Activated naive CD8-positive, alpha-beta T cell (primary cell): ENCODE measurements around the gene PARD3B.

Experiments
- H3K27ac Mint-ChIP-seq: one replicate; pipeline ENCODE4 v1.8.0; 2021; ENCODE audit warnings: mixed read lengths
- H3K27me3 Mint-ChIP-seq: one replicate; pipeline ENCODE4 v1.8.0; 2021; ENCODE audit warnings: mixed read lengths
- H3K36me3 Mint-ChIP-seq: one replicate; pipeline ENCODE4 v1.8.0; 2021; ENCODE audit warnings: mixed read lengths
- H3K4me1 Mint-ChIP-seq: one replicate; pipeline ENCODE4 v1.8.0; 2021; ENCODE audit warnings: low read depth, mixed read lengths
- H3K4me3 Mint-ChIP-seq: one replicate; pipeline ENCODE4 v1.8.0; 2021; ENCODE audit warnings: mild to moderate bottlenecking, mixed read lengths
- H3K9me3 Mint-ChIP-seq: one replicate; pipeline ENCODE4 v1.8.0; 2021; ENCODE audit warnings: low read depth, mixed read lengths

The PARD3B gene, protein sequence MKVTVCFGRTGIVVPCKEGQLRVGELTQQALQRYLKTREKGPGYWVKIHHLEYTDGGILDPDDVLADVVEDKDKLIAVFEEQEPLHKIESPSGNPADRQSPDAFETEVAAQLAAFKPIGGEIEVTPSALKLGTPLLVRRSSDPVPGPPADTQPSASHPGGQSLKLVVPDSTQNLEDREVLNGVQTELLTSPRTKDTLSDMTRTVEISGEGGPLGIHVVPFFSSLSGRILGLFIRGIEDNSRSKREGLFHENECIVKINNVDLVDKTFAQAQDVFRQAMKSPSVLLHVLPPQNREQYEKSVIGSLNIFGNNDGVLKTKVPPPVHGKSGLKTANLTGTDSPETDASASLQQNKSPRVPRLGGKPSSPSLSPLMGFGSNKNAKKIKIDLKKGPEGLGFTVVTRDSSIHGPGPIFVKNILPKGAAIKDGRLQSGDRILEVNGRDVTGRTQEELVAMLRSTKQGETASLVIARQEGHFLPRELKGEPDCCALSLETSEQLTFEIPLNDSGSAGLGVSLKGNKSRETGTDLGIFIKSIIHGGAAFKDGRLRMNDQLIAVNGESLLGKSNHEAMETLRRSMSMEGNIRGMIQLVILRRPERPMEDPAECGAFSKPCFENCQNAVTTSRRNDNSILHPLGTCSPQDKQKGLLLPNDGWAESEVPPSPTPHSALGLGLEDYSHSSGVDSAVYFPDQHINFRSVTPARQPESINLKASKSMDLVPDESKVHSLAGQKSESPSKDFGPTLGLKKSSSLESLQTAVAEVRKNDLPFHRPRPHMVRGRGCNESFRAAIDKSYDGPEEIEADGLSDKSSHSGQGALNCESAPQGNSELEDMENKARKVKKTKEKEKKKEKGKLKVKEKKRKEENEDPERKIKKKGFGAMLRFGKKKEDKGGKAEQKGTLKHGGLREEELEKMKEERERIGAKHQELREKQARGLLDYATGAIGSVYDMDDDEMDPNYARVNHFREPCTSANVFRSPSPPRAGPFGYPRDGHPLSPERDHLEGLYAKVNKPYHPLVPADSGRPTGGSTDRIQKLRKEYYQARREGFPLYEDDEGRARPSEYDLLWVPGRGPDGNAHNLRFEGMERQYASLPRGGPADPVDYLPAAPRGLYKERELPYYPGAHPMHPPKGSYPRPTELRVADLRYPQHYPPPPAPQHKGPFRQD (N-terminal part only)

GRCh38 chr2:204544961-204545860 lies at the start of gene PARD3B:
PARD3B (plus strand) TSS chr2:204545475; CDS start chr2:204546000, 525 bp downstream.
- H3K9me3 Mint-ChIP-seq, result no peaks in the 10 kb centered on the region
- H3K27ac Mint-ChIP-seq, result peak within 1 kb of the TSS; percentile 46
- H3K4me1 Mint-ChIP-seq, result peaks cover 13% of the 10 kb centered on the region
- H3K4me3 Mint-ChIP-seq, result peak within 1 kb of the TSS; percentile 90
- no peaks in the 10 kb centered on the region for H3K36me3 Mint-ChIP-seq
- peaks cover 15% of the 10 kb centered on the region for H3K27me3 Mint-ChIP-seq

- Mint-ChIP-seq H3K4me1 (no peaks in the 10 kb centered on the region), H3K27me3 (peaks cover 1% of the 10 kb centered on the region), H3K27ac (no peak overlapping the region), H3K36me3 (no peaks in the 10 kb centered on the region), H3K4me3 (no peak overlapping the region), H3K9me3 (no peaks in the 10 kb centered on the region)
These were observed 48.5 kb upstream of the PARD3B start for GRCh38 chr2:204496779-204497178.

GRCh38 chr2:204497855-204498254 lies 47.4 kb upstream of the PARD3B start:
- H3K27ac Mint-ChIP-seq, result no peak overlapping the region
- no peaks in the 10 kb centered on the region for H3K4me1 Mint-ChIP-seq
- H3K27me3 Mint-ChIP-seq, result peaks cover 1% of the 10 kb centered on the region
- no peak overlapping the region for H3K4me3 Mint-ChIP-seq
- H3K9me3 Mint-ChIP-seq, result no peaks in the 10 kb centered on the region
- no peaks in the 10 kb centered on the region for H3K36me3 Mint-ChIP-seq

DNA sequence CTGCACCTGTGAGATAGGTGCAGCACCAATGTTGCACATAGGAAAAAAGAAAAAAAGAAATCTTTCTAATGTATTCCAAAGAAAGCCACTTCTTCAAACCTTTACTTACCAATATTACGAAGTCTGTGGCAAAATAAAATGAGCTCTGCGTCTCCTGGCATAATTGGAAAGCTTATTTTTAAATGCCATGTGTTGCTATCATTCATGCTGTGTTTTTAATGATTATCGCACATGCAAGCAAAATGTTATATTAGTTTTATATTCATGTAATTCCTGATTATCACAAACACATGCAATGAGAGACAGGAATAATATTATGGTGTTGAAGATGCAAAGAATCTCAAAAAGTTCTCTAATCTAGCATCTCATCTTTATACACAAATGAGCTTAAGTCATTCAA lies 47.0 kb upstream of the PARD3B start:
- H3K9me3 Mint-ChIP-seq, result no peaks in the 10 kb centered on the region
- no peak overlapping the region for H3K4me3 Mint-ChIP-seq
- H3K27ac Mint-ChIP-seq, result no peak overlapping the region
- no peaks in the 10 kb centered on the region for H3K4me1 Mint-ChIP-seq
- H3K36me3 Mint-ChIP-seq, result no peaks in the 10 kb centered on the region
- peaks cover 1% of the 10 kb centered on the region for H3K27me3 Mint-ChIP-seq

- Mint-ChIP-seq H3K4me1 (no peaks in the 10 kb centered on the region), H3K36me3 (no peaks in the 10 kb centered on the region), H3K9me3 (no peaks in the 10 kb centered on the region), H3K27me3 (no peaks in the 10 kb centered on the region), H3K4me3 (no peak overlapping the region), H3K27ac (no peak overlapping the region)
These were observed 41.4 kb upstream of the PARD3B start for GRCh38 chr2:204503869-204504268.

GRCh38 chr2:204504594-204504993 lies 40.7 kb upstream of the PARD3B start:
- Mint-ChIP-seq H3K4me1 (no peaks in the 10 kb centered on the region), H3K4me3 (no peak overlapping the region), H3K36me3 (no peaks in the 10 kb centered on the region), H3K27me3 (no peaks in the 10 kb centered on the region), H3K27ac (no peak overlapping the region), H3K9me3 (no peaks in the 10 kb centered on the region)

DNA sequence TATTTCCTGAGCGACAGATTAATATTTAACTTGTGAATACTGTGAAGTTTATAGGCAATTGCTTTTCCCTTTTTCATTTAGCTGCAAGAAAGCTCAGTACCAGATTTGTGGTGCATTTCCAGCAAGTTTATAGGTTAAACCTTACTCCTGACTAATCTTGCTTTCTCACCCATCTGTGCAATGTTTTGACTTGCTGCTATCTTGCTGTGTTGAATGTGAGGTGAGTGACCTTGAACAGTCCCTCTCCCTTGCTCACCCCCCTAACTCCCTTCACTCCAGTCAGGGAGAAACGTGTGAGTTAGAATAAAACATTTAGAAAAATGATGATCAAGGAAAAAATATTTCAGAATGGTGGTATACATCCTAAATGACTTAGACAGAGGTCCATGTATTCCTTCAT lies 39.8 kb upstream of the PARD3B start:
- Mint-ChIP-seq H3K4me3 (no peak overlapping the region), H3K9me3 (no peaks in the 10 kb centered on the region), H3K27ac (no peak overlapping the region), H3K36me3 (no peaks in the 10 kb centered on the region), H3K4me1 (no peaks in the 10 kb centered on the region), H3K27me3 (no peaks in the 10 kb centered on the region)

- Mint-ChIP-seq H3K4me3 (no peak overlapping the region), H3K27ac (no peak overlapping the region), H3K36me3 (no peaks in the 10 kb centered on the region), H3K9me3 (no peaks in the 10 kb centered on the region), H3K4me1 (no peaks in the 10 kb centered on the region), H3K27me3 (no peaks in the 10 kb centered on the region)
These were observed 39.3 kb upstream of the PARD3B start for GRCh38 chr2:204505946-204506345.

DNA sequence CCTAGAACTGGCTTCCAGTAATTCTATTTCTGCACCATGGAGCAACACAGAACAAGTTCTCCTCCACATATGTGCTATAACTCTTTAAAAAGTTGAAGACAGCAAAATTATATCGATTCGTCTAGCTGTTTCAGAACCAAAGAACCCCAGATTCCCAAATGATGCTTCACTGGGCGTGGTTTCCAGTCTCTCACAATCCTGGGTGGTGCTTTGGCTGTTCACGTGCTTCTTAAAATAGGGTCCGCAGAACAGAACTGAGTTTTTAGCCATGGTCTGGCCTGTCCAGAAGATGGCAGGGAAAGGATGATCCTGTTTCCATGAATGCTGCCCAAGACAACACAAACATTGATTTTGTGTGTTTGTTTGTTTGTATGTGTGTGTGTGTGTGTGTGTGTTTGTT lies 37.6 kb upstream of the PARD3B start:
- no peak overlapping the region for H3K27ac Mint-ChIP-seq
- no peaks in the 10 kb centered on the region for H3K27me3 Mint-ChIP-seq
- H3K9me3 Mint-ChIP-seq, result no peaks in the 10 kb centered on the region
- no peaks in the 10 kb centered on the region for H3K36me3 Mint-ChIP-seq
- no peak overlapping the region for H3K4me3 Mint-ChIP-seq
- no peaks in the 10 kb centered on the region for H3K4me1 Mint-ChIP-seq

DNA sequence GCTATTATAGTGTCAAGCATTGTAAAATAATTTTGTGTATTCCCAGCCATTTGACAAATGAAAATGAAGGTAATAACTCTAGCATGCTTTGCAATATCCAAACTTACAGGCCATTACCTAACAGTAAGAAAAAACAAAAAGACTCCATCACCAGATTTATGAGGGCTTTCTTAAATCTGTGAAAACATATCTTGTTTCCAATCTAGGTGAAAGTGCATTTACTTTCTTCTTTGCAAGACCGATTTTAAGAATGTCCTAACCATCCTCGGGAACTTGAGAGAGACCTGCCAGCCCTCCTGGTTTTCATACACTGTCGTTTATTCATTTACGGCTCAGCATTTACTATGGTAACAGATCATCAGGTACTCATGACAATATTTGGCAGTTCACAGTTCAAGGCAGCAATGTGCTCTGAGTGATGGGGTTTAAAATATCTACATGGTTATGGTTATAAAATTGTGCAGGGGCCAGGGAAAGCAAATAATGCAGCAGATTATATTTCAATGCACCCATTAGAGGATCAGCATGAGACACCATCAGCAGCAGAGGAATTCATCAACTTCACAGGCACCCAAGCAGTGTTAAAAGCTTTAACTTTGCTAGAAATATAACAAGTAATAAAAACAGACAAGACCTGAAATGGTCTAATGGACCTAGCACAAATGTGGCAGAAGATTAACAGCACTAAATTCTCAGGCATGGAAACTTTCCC lies 34.4 kb upstream of the PARD3B start:
- Mint-ChIP-seq H3K9me3 (no peaks in the 10 kb centered on the region), H3K4me3 (no peak overlapping the region), H3K27ac (no peak overlapping the region), H3K36me3 (no peaks in the 10 kb centered on the region), H3K4me1 (no peaks in the 10 kb centered on the region), H3K27me3 (peaks cover 2% of the 10 kb centered on the region)

GRCh38 chr2:204514439-204514838 lies 30.8 kb upstream of the PARD3B start:
- Mint-ChIP-seq H3K4me1 (no peaks in the 10 kb centered on the region), H3K9me3 (peaks cover 5% of the 10 kb centered on the region), H3K27me3 (peaks cover 2% of the 10 kb centered on the region), H3K4me3 (no peak overlapping the region), H3K27ac (no peak overlapping the region), H3K36me3 (no peaks in the 10 kb centered on the region)

GRCh38 chr2:204515416-204515815 lies 29.9 kb upstream of the PARD3B start:
- no peaks in the 10 kb centered on the region for H3K36me3 Mint-ChIP-seq
- no peak overlapping the region for H3K27ac Mint-ChIP-seq
- H3K27me3 Mint-ChIP-seq, result peaks cover 3% of the 10 kb centered on the region
- peaks cover 5% of the 10 kb centered on the region for H3K9me3 Mint-ChIP-seq
- no peaks in the 10 kb centered on the region for H3K4me1 Mint-ChIP-seq
- H3K4me3 Mint-ChIP-seq, result no peak overlapping the region

GRCh38 chr2:204517154-204517553 lies 28.1 kb upstream of the PARD3B start:
- Mint-ChIP-seq H3K36me3 (no peaks in the 10 kb centered on the region), H3K4me3 (no peak overlapping the region), H3K27ac (no peak overlapping the region), H3K27me3 (peaks cover 3% of the 10 kb centered on the region), H3K4me1 (no peaks in the 10 kb centered on the region), H3K9me3 (peaks cover 5% of the 10 kb centered on the region)
